H1 (cell line): ENCODE data around the gene SLX4. TPM values are rescaled to one million over a fixed set of nuclear protein-coding genes. Genes with fewer than 3 reads are reported as not detected.

Experiments used
- CTCF ChIA-PET: fragments of 300-600 bp; sonication (Branson Sonifier 250); formaldehyde crosslinking; loops from one replicate; lab custom pipeline; 2021; ENCODE audit not compliant: partially characterized antibody; lab: Charles Lee
- POLR2A ChIA-PET: fragments of 300-600 bp; sonication (Branson Sonifier 250); formaldehyde crosslinking; loops from one replicate; lab custom pipeline; 2021; ENCODE audit warnings: inconsistent platforms; ENCODE audit not compliant: partially characterized antibody; lab: Charles Lee
- DNase-seq, 2 experiments: peaks; one replicate each; pipeline versions ENCODE4 v3.0.0 to v3.0.0-alpha.2; 2010 to 2022; ENCODE audit warnings: low spot score in 2 of 2, low read depth in 1 of 2, mixed read lengths in 1 of 2
- FAIRE-seq: peaks from 2 replicates; lab custom pipeline; 2011; peaks lifted over from hg19 to GRCh38; lab: Jason Lieb, UNC
- H2AFZ ChIP-seq: 2 replicates; pipeline ENCODE4 v1.8.1; 2012; ENCODE audit warnings: low read length, inconsistent platforms
- H2AK5ac ChIP-seq: 2 replicates; pipeline ENCODE4 v1.6.1; 2013; ENCODE audit warnings: low read depth, low read length
- H2BK120ac ChIP-seq: replicated peaks from 2 replicates; pipeline ENCODE3; 2013; ENCODE audit warnings: low read depth, low read length, inconsistent platforms
- H2BK12ac ChIP-seq: 2 replicates; pipeline ENCODE4 v1.6.1; 2013; ENCODE audit warnings: low read depth, low read length
- H2BK15ac ChIP-seq: 2 replicates; pipeline ENCODE4 v1.6.1; 2013; ENCODE audit warnings: low read length
- H2BK20ac ChIP-seq: 2 replicates; pipeline ENCODE4 v1.6.1; 2013; ENCODE audit warnings: low read length
- H2BK5ac ChIP-seq: 2 replicates; pipeline ENCODE4 v1.6.1; 2013; ENCODE audit warnings: low read depth, low read length
- H3K14ac ChIP-seq: 2 replicates; pipeline ENCODE4 v1.6.1; 2013; ENCODE audit warnings: inconsistent platforms; ENCODE audit not compliant: insufficient read length
- H3K18ac ChIP-seq: 2 replicates; pipeline ENCODE4 v1.6.1; 2013; ENCODE audit warnings: low read length; ENCODE audit errors: extremely low read depth
- H3K23ac ChIP-seq: 2 replicates; pipeline ENCODE4 v1.6.1; 2013; ENCODE audit warnings: inconsistent platforms; ENCODE audit not compliant: insufficient read length
- H3K23me2 ChIP-seq: 2 replicates; pipeline ENCODE4 v1.6.1; 2013; ENCODE audit warnings: low read depth, low read length
- H3K27ac ChIP-seq: 2 replicates; pipeline ENCODE4 v1.6.1; 2011; ENCODE audit warnings: low read depth, low read length, inconsistent platforms
- H3K27me3 ChIP-seq, 4 experiments: replicated peaks in 1 of 4; 1 replicate in 1 of 4; 2 replicates in 3 of 4; pipeline versions ENCODE4 v1.6.1 to v1.8.1; 2011 to 2013; ENCODE audit warnings: low read length in 3 of 4, mild to moderate bottlenecking in 3 of 4, inconsistent platforms in 2 of 4, mixed read lengths in 2 of 4, moderate library complexity in 1 of 4; ENCODE audit not compliant: control insufficient read depth in 3 of 4, insufficient read depth in 3 of 4; ENCODE audit errors: extremely low read depth in 1 of 4
- H3K36me3 ChIP-seq, 4 experiments: 2 replicates each; pipeline versions ENCODE4 v1.6.1 to v1.8.1; 2011 to 2013; ENCODE audit warnings: mild to moderate bottlenecking in 4 of 4, low read length in 3 of 4, moderate library complexity in 2 of 4, control low read depth in 1 of 4, inconsistent platforms in 1 of 4; ENCODE audit not compliant: insufficient read depth in 4 of 4, control insufficient read depth in 2 of 4
- H3K4ac ChIP-seq: replicated peaks from 2 replicates; pipeline ENCODE3; 2013; ENCODE audit warnings: low read length, low read depth, mixed read lengths, inconsistent platforms; ENCODE audit not compliant: insufficient read length
- H3K4me1 ChIP-seq, 4 experiments: replicated peaks in 1 of 4; 1 replicate in 1 of 4; 2 replicates in 3 of 4; pipeline versions ENCODE4 v1.6.1 to v1.8.1; 2011 to 2013; ENCODE audit warnings: low read length in 3 of 4, inconsistent platforms in 2 of 4, mixed read lengths in 1 of 4; ENCODE audit not compliant: insufficient read depth in 4 of 4, control insufficient read depth in 3 of 4
- H3K4me2 ChIP-seq, 2 experiments: 2 replicates each; pipeline versions ENCODE4 v1.6.1 to v1.8.1; 2011 to 2013; ENCODE audit warnings: low read depth in 2 of 2, low read length in 2 of 2, control low read depth in 1 of 2, inconsistent platforms in 1 of 2, mild to moderate bottlenecking in 1 of 2; ENCODE audit not compliant: insufficient read depth in 1 of 2
- H3K4me3 ChIP-seq, 4 experiments: fragments of 200-600, 300-600 bp in 1 of 4; sonication (generic), shearing (Covaris generic), sonication (Bioruptor Twin) in 1 of 4; 2 replicates each; pipeline versions ENCODE4 v1.5.1 to v1.8.1; 2011 to 2016; ENCODE audit warnings: low read length in 4 of 4, low read depth in 3 of 4, control low read depth in 2 of 4, inconsistent platforms in 2 of 4, mild to moderate bottlenecking in 2 of 4, mixed read lengths in 1 of 4, moderate library complexity in 1 of 4; ENCODE audit not compliant: insufficient read depth in 2 of 4; ENCODE audit errors: extremely low read depth in 1 of 4
- H3K56ac ChIP-seq: replicated peaks from 2 replicates; pipeline ENCODE3; 2013; ENCODE audit warnings: low read depth, mild to moderate bottlenecking, mixed read lengths, low read length, inconsistent platforms; ENCODE audit not compliant: insufficient read length
- H3K79me1 ChIP-seq: 2 replicates; pipeline ENCODE4 v1.6.1; 2013; ENCODE audit warnings: low read depth, low read length, control low read depth
- H3K79me2 ChIP-seq, 2 experiments: 2 replicates each; pipeline versions ENCODE4 v1.6.1 to v1.8.1; 2012 to 2013; ENCODE audit warnings: low read length in 2 of 2, mild to moderate bottlenecking in 2 of 2, inconsistent platforms in 1 of 2; ENCODE audit not compliant: insufficient read depth in 2 of 2, control insufficient read depth in 1 of 2
- H3K9ac ChIP-seq, 4 experiments: replicated peaks in 1 of 4; 1 replicate in 1 of 4; 2 replicates in 3 of 4; pipeline versions ENCODE4 v1.6.1 to v1.8.1; 2011 to 2013; ENCODE audit warnings: low read depth in 3 of 4, low read length in 3 of 4, control low read depth in 2 of 4, mild to moderate bottlenecking in 2 of 4, moderate library complexity in 2 of 4, inconsistent platforms in 1 of 4; ENCODE audit errors: extremely low read depth in 1 of 4
- H3K9me3 ChIP-seq, 2 experiments: 2 replicates each; pipeline versions ENCODE4 v1.6.1 to v1.8.1; 2012 to 2013; ENCODE audit warnings: mild to moderate bottlenecking in 2 of 2, moderate library complexity in 2 of 2, control low read depth in 1 of 2, inconsistent platforms in 1 of 2, low read depth in 1 of 2, low read length in 1 of 2, mixed read lengths in 1 of 2; ENCODE audit not compliant: insufficient read depth in 2 of 2
- H4K20me1 ChIP-seq, 2 experiments: replicated peaks in 1 of 2; 2 replicates each; pipeline versions ENCODE3 to v1.8.1; 2011 to 2013; ENCODE audit warnings: inconsistent platforms in 2 of 2, low read length in 2 of 2, mild to moderate bottlenecking in 1 of 2; ENCODE audit not compliant: insufficient read depth in 2 of 2, control insufficient read depth in 1 of 2
- H4K5ac ChIP-seq: 2 replicates; pipeline ENCODE4 v1.6.1; 2013; ENCODE audit warnings: low read length, low read depth, mixed read lengths, inconsistent platforms; ENCODE audit not compliant: insufficient read length
- H4K8ac ChIP-seq: 2 replicates; pipeline ENCODE4 v1.8.0; 2013; ENCODE audit warnings: mild to moderate bottlenecking, moderate library complexity, low read length, inconsistent platforms; ENCODE audit not compliant: insufficient read depth; ENCODE audit errors: extremely low read depth
- H4K91ac ChIP-seq: replicated peaks from 2 replicates; pipeline ENCODE3; 2013; ENCODE audit warnings: low read length, mixed read lengths, inconsistent platforms; ENCODE audit not compliant: insufficient read length
- KDM1A ChIP-seq: fragments of 200-600, 300-600 bp; sonication (generic); IDR thresholded peaks from 2 replicates; pipeline ENCODE4 v1.7.1; 2016; ENCODE audit warnings: mild to moderate bottlenecking, low read length, borderline replicate concordance
- YY1 ChIP-seq: IDR thresholded peaks from 2 replicates; pipeline ENCODE4 v1.6.1; 2011; ENCODE audit warnings: low read depth, mild to moderate bottlenecking, low read length
- WGBS, 2 experiments: shearing (Covaris generic) in 1 of 2; methylation state at CpG; one replicate each; pipeline versions ENCODE4 v1.1.6 to v1.1.7; 2013 to 2015; ENCODE audit warnings: low lambda C conversion rate in 2 of 2, mixed read lengths in 2 of 2, inconsistent platforms in 1 of 2, low coverage in 1 of 2, missing lambda C conversion rate in 1 of 2; ENCODE audit not compliant: insufficient replicate concordance in 2 of 2, insufficient coverage in 1 of 2, insufficient read length in 1 of 2; ENCODE audit errors: extremely low coverage in 1 of 2, missing lambda C conversion rate in 1 of 2; 5-methylcytosine and 5-hydroxymethylcytosine counted together
- polyA plus RNA-seq, 7 experiments: library from polyadenylated mRNA; depleted of rRNA in 3 of 7; stranded (reverse) in 5 of 7; unstranded in 2 of 7; fragments of >200 nt in 5 of 7; fragments of 200-250 nt in 2 of 7; gene quantifications; 1 replicate in 5 of 7; 2 replicates in 1 of 7; 4 replicates in 1 of 7; pipeline versions ENCODE4 v1.2.1 to v1.2.3, GENCODE V29; 2011 to 2013; ENCODE audit warnings: missing spikeins in 2 of 7, mixed read lengths in 2 of 7
- total RNA-seq: library from RNA; stranded (reverse); fragmentation: NEBNext Ultra II Directional; extraction: Animal tissue kit (Norgen Biotek cat#: 25700); gene quantifications from 2 replicates; pipeline ENCODE4 v1.2.1, GENCODE V29; 2021

Gene SLX4
- total and polyA plus RNA-seq, 2 of the 8 experiments (the other 6 are each of a cell fraction or from before 2014, with no cell fraction given): 4.4 to 11.4 TPM

DNA sequence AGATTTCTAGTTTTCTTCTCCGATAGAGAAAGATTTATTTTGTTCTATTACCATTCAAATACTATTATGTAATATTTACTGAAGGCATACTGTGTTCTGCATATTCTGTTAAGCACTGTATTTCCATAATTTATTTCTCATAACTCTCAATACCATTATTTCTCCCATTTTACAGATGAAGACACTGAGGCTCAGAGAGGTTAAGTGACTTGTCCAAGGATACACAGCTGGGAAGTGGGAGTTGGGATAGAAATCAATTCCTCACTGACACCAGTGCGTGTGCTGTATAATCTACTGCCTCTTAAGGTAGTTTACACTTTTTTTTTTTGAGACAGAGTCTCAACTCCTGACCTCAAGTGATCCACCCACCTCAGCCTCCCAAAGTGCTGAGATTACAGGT, 41.6 kb downstream of the SLX4 start:
- Histone ChIP-seq H2BK120ac (no peak overlapping the region), H3K36me3 (no peaks in the 10 kb centered on the region), H3K18ac (no peak overlapping the region), H2BK15ac (no peak overlapping the region), H3K27ac (no peak overlapping the region), H4K8ac (no peak overlapping the region), H2BK5ac (no peak overlapping the region), H3K56ac (no peak overlapping the region), H3K4ac (no peak overlapping the region), H2AFZ (no peak overlapping the region), H3K4me2 (no peak overlapping the region), H3K79me1 (no peaks in the 10 kb centered on the region), H3K14ac (no peak overlapping the region), H3K4me1 (peaks cover 0 to 4% (median 2%) of the 10 kb centered on the region in 4 experiments; a peak in 2 of 7 replicates), H4K5ac (no peak overlapping the region), H2BK20ac (no peak overlapping the region), H3K23ac (no peak overlapping the region), H4K91ac (no peak overlapping the region), H4K20me1 (no peaks in the 10 kb centered on the region), H2AK5ac (no peak overlapping the region), H2BK12ac (no peak overlapping the region), H3K27me3 (no peaks in the 10 kb centered on the region), H3K9ac (no peak overlapping the region), H3K23me2 (no peaks in the 10 kb centered on the region), H3K4me3 (no peak overlapping the region), H3K9me3 (0 out of 4 replicates have a peak, but pooled peaks cover 4 to 6% of the 10 kb centered on the region in 2 experiments), H3K79me2 (no peaks in the 10 kb centered on the region)
- DNase-seq: no peak
- no peak for FAIRE-seq
- ChIA-PET POLR2A (interaction anchor here (0.8 kb wide), 1 partner anchor 10 kb away, joined by 3 read pairs; no protein-coding TSS in a partner anchor), CTCF (interaction anchor here (0.8 kb wide), 1 partner anchor 60 kb away, joined by 3 read pairs; no protein-coding TSS in a partner anchor)
- 93% methylated on average over 2 of the region's 2 CpGs; no CpG with 5 or more reads in 1 of the 2 experiments for WGBS, 2 experiments
- TF ChIP-seq YY1 (no peak), KDM1A (peak; percentile 41; the same call in 1 of the 2 replicates)
